ENCODE measurements around the gene ZNF506.

The ZNF506 gene

DNA sequence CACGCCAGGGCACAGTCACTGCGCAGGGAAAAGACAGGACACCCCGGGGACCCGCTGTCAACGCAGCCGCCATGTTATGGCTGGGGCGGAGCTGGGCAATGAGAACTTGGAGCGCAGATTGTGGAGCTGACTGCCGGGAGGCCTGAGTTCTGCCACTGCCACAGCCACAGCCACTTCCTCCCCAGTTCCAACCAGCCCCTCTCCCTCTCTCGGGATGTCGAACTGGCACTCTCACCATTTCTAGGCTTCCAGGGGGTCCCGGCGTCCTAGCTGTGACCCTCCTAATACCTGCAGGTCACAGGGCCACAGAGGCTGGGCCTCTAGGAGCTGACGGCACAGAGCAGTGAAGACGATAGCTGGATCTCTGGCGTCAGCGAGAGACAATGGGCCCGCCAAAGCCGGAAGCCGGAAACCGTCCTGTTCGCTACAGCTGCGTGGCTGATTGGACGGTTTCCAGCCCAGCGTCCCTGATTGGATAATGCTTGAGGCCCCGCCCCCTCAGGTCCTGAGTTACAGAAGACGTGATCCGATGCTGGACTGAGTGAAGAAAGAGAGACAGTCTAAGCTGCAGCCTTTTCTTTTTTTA, at the start of gene ZNF506:
TSS of gene ZNF506 (minus strand) at position 385 of the 586 bp plus-strand sequence. CDS start at position 238, 147 bp downstream.
- TF ChIP-seq, protein P1, sequence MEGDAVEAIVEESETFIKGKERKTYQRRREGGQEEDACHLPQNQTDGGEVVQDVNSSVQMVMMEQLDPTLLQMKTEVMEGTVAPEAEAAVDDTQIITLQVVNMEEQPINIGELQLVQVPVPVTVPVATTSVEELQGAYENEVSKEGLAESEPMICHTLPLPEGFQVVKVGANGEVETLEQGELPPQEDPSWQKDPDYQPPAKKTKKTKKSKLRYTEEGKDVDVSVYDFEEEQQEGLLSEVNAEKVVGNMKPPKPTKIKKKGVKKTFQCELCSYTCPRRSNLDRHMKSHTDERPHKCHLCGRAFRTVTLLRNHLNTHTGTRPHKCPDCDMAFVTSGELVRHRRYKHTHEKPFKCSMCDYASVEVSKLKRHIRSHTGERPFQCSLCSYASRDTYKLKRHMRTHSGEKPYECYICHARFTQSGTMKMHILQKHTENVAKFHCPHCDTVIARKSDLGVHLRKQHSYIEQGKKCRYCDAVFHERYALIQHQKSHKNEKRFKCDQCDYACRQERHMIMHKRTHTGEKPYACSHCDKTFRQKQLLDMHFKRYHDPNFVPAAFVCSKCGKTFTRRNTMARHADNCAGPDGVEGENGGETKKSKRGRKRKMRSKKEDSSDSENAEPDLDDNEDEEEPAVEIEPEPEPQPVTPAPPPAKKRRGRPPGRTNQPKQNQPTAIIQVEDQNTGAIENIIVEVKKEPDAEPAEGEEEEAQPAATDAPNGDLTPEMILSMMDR (IDR thresholded peaks at IDR 0.05) = no peak

DNA sequence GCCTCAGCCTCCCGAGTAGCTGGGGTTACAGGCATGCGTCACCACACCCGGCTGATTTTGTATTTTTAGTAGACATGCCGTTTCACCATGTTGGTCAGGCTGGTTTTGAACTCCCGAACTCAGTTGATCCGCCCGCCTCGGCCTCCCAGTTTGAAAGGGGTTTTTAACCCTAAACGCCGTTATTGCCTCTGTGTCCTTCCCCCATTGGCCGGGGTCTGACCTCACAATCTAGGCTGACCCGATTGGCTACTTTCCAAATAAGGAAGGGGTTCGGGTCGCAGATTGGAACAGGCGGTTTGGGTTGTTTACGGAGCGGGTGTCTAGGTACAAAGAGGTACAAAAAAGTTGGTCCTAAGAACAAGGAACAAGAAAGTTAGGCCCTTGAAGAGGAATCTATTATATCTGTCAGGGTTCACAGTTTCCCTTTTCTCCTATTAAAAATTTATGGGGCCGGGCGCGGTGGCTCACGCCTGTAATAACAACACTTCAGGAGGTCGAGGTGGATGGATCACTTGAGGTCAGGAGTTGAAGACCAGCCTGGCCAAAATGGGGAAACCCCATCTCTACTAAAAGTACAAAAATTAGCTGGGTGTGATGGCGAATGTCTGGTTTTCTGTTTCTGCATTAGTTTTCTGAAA, 45.2 kb upstream of the ZNF506 start:
- TF ChIP-seq, protein P1 (IDR thresholded peaks at IDR 0.05) = no peak

DNA sequence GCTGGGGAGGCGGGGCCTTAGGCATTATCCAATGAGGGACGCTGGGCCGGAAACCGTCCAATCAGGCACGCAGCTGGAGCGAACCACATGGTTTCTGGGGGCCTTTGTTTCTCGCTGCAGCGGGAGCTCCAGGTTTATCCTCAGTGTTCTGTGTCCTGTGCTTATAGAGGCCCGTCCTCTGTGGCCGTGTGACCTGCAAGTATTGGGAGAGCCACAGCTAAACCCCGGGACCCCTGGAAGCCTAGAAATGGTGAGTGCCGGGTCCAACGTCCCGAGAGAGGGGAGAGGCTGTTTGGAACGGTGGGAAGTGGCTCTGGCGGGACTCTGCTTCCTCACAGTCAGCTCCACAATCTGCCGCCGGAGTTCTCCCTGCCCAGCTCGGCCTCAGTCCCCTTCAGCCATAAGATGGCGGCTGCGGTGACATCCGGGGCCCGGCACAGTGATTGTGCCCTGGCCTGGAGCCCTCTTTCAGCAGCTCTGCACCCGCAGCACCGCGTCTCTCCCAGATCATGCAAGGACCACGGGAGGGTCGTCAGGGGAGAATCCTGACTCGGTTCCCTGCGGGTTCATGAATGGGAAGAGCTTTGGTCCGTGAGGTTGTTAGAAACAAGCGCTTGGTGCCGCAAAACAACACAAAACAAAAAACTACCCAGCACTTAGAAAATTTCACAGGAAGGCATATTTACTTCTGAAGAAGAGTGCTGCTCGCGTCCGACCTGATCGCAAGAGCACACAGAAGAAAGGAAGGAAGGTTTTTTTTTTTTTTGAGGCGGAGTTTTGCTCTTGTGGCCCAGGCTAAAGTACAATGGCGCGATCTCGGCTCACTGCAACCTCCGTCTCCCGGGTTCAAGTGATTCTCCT, 44.4 kb upstream of the ZNF506 start, which contains the start of gene ZNF253:
TSS of gene ZNF253 (plus strand) at position 133 of the 861 bp plus-strand sequence. CDS start at position 248, 115 bp downstream.
- TF ChIP-seq, protein P1 (IDR thresholded peaks at IDR 0.05) = no peak

DNA sequence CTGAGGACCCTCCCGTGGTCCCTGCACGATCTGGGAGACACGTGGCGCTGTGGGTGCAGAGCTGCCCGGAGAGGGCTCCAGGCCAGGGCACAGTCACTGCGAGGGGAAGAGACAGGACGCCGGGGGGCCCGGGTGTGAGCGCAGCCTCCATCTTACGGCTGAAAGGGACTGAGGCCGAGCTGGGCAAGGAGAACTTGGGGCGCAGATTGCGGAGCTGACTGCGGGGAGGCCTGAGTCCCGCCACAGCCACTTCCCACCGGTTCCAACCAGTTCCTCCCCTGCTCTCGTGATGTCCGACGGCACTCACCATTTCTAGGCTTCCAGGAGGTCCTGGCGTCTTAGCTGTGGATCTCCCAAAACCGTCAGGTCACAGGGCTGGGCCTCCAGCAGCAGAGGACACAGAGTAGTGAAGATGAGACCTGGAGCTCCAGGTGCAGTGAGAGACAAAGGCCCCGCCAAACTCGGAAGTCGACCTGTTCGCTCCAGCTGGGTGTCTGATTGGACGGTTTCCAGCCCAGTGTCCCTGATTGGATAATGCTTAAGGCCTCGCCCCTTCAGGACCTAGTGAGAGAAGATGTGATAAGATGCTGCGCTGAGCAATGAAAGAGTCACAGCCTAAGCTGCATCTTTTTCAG, 39.3 kb upstream of the ZNF506 start:
- TF ChIP-seq, protein P1 (IDR thresholded peaks at IDR 0.05) = no peak

DNA sequence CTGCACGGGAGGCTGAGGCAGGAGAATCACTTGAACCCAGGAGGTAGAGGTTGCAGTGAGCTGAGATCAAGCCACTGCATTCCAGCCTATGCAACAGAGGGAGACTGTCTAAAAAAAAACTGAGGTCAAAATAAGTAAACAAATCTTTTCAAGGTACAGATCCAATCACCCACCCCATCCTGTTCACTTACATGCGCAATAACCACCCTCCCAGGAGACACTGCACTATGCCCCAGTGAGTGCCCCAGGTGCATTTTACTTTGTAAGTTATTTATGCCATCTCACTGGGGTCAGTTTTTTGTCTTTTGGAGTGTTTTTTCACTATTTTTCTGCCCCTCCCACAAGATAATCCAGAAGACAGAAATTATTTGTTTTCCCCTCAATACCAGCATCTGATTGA, 37.2 kb upstream of the ZNF506 start:
- TF ChIP-seq, protein P1 (IDR thresholded peaks at IDR 0.05) = no peak

DNA sequence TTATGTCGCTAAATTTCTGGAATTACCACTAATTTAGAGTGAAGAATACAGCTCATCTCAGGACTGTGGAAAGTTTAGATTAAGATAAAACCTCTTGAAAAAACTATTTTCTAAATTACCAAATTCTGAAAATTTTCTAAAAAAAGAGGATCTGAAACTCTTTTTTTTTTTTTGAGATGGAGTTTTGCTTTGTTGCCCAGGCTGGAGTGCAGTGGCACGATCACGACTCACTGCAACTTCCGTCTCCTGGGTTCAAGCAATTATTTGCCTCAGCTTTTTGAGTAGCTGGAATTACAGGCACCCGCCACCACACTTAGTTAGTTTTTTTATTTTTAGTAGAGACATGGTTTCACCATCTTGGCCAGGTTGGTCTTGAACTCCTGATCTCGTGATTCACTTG, 27.5 kb upstream of the ZNF506 start:
- TF ChIP-seq, protein P1 (IDR thresholded peaks at IDR 0.05) = no peak

DNA sequence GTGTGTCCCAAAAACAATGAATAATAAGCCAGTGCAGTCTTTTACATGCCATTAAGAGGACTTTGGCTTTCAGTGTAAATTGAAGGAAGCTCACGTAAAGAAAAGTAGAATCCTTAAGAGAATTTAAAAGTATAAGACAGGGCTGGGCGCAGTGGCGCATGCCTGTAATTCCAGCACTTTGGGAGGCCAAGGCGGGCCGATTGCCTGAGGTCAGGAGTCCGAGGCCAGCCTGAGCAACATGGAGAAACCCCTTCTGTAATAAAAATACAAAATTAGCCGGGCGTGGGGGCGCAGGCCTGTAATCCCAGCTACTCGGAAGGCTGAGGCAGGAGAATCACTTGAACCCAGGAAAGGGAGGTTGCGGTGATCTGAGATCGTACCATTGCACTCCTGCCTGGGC, 26.2 kb upstream of the ZNF506 start:
- TF ChIP-seq, protein P1 (IDR thresholded peaks at IDR 0.05) = no peak

All from LNCAP (cell line).